ENCODE measurements around the gene CST9. TPM values are rescaled to one million over a fixed set of nuclear protein-coding genes. Genes with fewer than 3 reads are reported as not detected.

CST9 gene
- total RNA-seq, 1 experiment from 2014 or later = not detected

DNA sequence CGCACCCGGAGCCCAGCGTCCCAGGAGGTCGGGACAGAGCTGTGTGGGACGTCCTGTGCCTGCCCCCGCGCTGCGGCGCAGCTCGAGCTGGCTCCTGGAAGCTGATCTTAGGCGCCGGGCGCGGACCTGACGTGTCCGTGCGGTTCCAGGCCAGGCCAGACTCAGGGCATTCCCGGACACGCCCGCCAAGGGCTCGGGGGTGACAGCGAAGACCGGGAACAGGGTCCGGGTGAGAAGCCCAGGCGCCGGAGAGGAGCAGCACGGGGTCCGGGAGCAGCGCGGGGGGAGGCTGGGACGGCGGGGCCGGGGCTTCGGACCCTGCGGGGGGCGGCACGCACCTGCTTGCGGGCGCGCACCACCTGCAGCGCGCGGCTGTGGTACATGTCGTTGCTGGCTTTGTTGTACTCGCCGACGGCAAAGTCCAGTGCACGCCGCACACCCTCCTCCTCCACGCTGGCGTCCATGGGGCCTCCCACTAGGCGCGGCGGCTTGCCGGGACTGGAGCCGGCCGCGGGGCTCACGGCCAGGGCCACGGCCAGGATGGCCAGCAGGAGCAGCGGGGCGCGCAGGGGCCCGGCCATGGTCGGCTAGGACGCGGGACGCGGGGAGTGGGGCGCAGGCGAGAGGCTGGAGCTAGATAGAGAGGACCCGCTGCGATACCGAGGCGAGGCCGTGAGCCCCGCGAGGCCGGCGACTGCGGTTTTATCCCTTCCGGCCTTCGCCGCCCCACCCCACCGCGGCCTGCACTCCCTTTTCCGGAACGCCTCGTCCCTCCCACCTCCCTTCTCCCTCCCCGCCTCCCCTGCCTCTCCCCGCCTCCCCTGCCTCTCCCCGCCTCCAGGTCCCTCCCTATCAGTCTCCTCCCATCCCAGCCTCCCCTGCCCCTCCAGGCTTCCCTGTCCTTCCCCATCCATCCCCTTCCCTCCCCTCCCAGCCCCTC lies 31.8 kb upstream of the CST9 start, which contains the start of gene CST3:
TSS of gene CST3 (minus strand) at position 674 of the 940 bp plus-strand sequence. CDS start at position 581, 93 bp downstream.
- Histone ChIP-seq H3K4me2 (ENCODE audit: insufficient read depth, insufficient read length, low read length) (peak within 1 kb of the TSS; percentile 63), H3K4me1 (ENCODE audit: insufficient read depth, low read length) (peaks cover 6% of the 10 kb centered on the region; the same call in 1 of the 2 replicates), H3K23me2 (ENCODE audit: insufficient read length, low read depth, low read length, poor library complexity, severe bottlenecking) (peaks cover 6% of the 10 kb centered on the region), H3K79me1 (ENCODE audit: insufficient read depth, low read depth, low read length, poor library complexity, severe bottlenecking) (no peaks in the 10 kb centered on the region), H3K14ac (ENCODE audit: insufficient read depth, low read length) (no peak within 1 kb of the TSS), H2BK12ac (ENCODE audit: insufficient read length, low read depth, low read length) (no peak within 1 kb of the TSS), H4K91ac (ENCODE audit: insufficient read length, low read depth, low read length) (no peak within 1 kb of the TSS), H3K23ac (ENCODE audit: insufficient read length, low read depth, low read length) (no peak within 1 kb of the TSS), H2BK20ac (ENCODE audit: low read depth, low read length, poor library complexity, severe bottlenecking) (no peak within 1 kb of the TSS), H3K9ac (ENCODE audit: extremely low read depth, insufficient read length, low read length) (no peak within 1 kb of the TSS), H3K18ac (ENCODE audit: insufficient read length, low read depth, low read length) (no peak within 1 kb of the TSS), H4K20me1 (ENCODE audit: control insufficient read depth, insufficient read depth, insufficient read length) (no peaks in the 10 kb centered on the region), H4K8ac (replicated peaks; ENCODE audit: insufficient read length, low read depth, low read length) (no peak within 1 kb of the TSS), H3K4ac (ENCODE audit: low read depth, low read length) (no peak within 1 kb of the TSS), H3K27me3 (ENCODE audit: insufficient read depth, low read length) (no peaks in the 10 kb centered on the region), H2BK5ac (ENCODE audit: insufficient read length, low read length) (no peak within 1 kb of the TSS), H2BK15ac (ENCODE audit: low read depth, low read length) (no peak within 1 kb of the TSS), H3T11ph (ENCODE audit: low read length) (no peak within 1 kb of the TSS), H3K27ac (ENCODE audit: insufficient read length, low read depth, low read length) (no peak within 1 kb of the TSS), H3K9me3 (ENCODE audit: control insufficient read depth, low read depth, low read length) (no peaks in the 10 kb centered on the region), H3K79me2 (ENCODE audit: insufficient read depth, low read length) (no peaks in the 10 kb centered on the region), H2BK120ac (ENCODE audit: low read depth, low read length, poor library complexity, severe bottlenecking) (no peak within 1 kb of the TSS), H2AK5ac (ENCODE audit: insufficient read length, low read length) (no peak within 1 kb of the TSS), H3K56ac (ENCODE audit: insufficient read length, low read depth, low read length) (no peak within 1 kb of the TSS), H2AFZ (ENCODE audit: low read length) (no peak within 1 kb of the TSS), H4K5ac (ENCODE audit: insufficient read length, low read depth, low read length) (no peak within 1 kb of the TSS)
- Mint-ChIP-seq H3K36me3 (ENCODE audit: insufficient read depth in 1 of 3, low read depth in 3 of 3) (peaks cover 0 to 12% (median 2%) of the 10 kb centered on the region in 3 experiments; a peak in 5 of 7 replicates), H3K4me1 (peaks cover 27 to 32% of the 10 kb centered on the region in 2 experiments), H3K4me3 (peak within 1 kb of the TSS; percentile 81 to 84), H3K27ac (0 out of 7 replicates have a peak within 1 kb of the TSS, but pooled peaks of 1 of the 3 experiments have one; percentile 68), H3K9me3 (no peaks in the 10 kb centered on the region; a peak in 1 of 5 replicates), H3K27me3 (ENCODE audit: low read depth) (peaks cover 14% of the 10 kb centered on the region)
- no CpG with 5 or more reads among the region's 92 CpGs for WGBS (ENCODE audit: extremely low coverage, insufficient read length, low lambda C conversion rate)
- TF ChIP-seq, protein P1, sequence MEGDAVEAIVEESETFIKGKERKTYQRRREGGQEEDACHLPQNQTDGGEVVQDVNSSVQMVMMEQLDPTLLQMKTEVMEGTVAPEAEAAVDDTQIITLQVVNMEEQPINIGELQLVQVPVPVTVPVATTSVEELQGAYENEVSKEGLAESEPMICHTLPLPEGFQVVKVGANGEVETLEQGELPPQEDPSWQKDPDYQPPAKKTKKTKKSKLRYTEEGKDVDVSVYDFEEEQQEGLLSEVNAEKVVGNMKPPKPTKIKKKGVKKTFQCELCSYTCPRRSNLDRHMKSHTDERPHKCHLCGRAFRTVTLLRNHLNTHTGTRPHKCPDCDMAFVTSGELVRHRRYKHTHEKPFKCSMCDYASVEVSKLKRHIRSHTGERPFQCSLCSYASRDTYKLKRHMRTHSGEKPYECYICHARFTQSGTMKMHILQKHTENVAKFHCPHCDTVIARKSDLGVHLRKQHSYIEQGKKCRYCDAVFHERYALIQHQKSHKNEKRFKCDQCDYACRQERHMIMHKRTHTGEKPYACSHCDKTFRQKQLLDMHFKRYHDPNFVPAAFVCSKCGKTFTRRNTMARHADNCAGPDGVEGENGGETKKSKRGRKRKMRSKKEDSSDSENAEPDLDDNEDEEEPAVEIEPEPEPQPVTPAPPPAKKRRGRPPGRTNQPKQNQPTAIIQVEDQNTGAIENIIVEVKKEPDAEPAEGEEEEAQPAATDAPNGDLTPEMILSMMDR (conservative IDR thresholded peaks at IDR 0.05) = no peak
- peak; percentile 91 for DNase-seq
